HEK293T (cell line): Measurements from ENCODE around the gene HDAC11.
"Not testable (repeated sequence)": the region's sequence is repeated elsewhere in the genome, so short reads cannot be mapped to it uniquely, and the experiment has no call there.

ENCODE experiments used
- CTCF ChIA-PET: fragments of 350-600 bp; formaldehyde crosslinking; extraction: SDS; loops from one replicate; lab custom pipeline; 2021; ENCODE audit warnings: antibody characterized with exemption, inconsistent platforms; lab: Yijun Ruan, JAX
- POLR2A ChIA-PET: fragments of 350-600 bp; formaldehyde crosslinking; extraction: SDS; loops from one replicate; lab custom pipeline; 2020; ENCODE audit warnings: antibody characterized with exemption, inconsistent platforms; lab: Yijun Ruan, JAX
- DNase-seq: peaks from one replicate; pipeline ENCODE4 v3.0.0; 2012; ENCODE audit warnings: mixed read lengths; ENCODE audit errors: extremely low spot score
- ARNT ChIP-seq: fragments of 450-650 bp; IDR thresholded peaks from 2 replicates; pipeline ENCODE4 v1.6.1; 2017; ENCODE audit warnings: mild to moderate bottlenecking
- BHLHE40 ChIP-seq: fragments of 450-650 bp; IDR thresholded peaks from 2 replicates; pipeline ENCODE4 v1.6.1; 2016; ENCODE audit warnings: mild to moderate bottlenecking, moderate library complexity, borderline replicate concordance
- CTBP1 ChIP-seq: fragments of 450-650 bp; IDR thresholded peaks from 2 replicates; pipeline ENCODE4 v1.6.1; 2016; ENCODE audit warnings: borderline replicate concordance
- ELF4 ChIP-seq: fragments of 450-650 bp; IDR thresholded peaks from 2 replicates; pipeline ENCODE4 v1.6.1; 2017; ENCODE audit warnings: antibody characterized with exemption
- FOXA1 ChIP-seq: fragments of 450-650 bp; IDR thresholded peaks from 2 replicates; pipeline ENCODE4 v1.6.1; 2016; ENCODE audit warnings: mild to moderate bottlenecking
- FOXK2 ChIP-seq: fragments of 450-650 bp; IDR thresholded peaks from 2 replicates; pipeline ENCODE4 v1.6.1; 2016; ENCODE audit warnings: mild to moderate bottlenecking
- FOXM1 ChIP-seq: fragments of 450-650 bp; IDR thresholded peaks from 2 replicates; pipeline ENCODE4 v1.6.1; 2017; ENCODE audit warnings: mild to moderate bottlenecking, borderline replicate concordance
- HDGF ChIP-seq: fragments of 450-650 bp; IDR thresholded peaks from 2 replicates; pipeline ENCODE4 v1.6.1; 2017; ENCODE audit warnings: antibody characterized with exemption, borderline replicate concordance
- L3MBTL2 ChIP-seq: fragments of 450-650 bp; conservative IDR thresholded peaks from 2 replicates; pipeline ENCODE4 v1.6.1; 2016; ENCODE audit warnings: mild to moderate bottlenecking
- LEF1 ChIP-seq: fragments of 450-650 bp; IDR thresholded peaks from 2 replicates; pipeline ENCODE4 v1.6.1; 2017; ENCODE audit warnings: mild to moderate bottlenecking, borderline replicate concordance
- NFRKB ChIP-seq: fragments of 450-650 bp; IDR thresholded peaks from 2 replicates; pipeline ENCODE4 v1.6.1; 2016; ENCODE audit warnings: mild to moderate bottlenecking, moderate library complexity
- PKNOX1 ChIP-seq: fragments of 450-650 bp; IDR thresholded peaks from 2 replicates; pipeline ENCODE4 v1.6.1; 2016
- SP1 ChIP-seq: fragments of 450-650 bp; IDR thresholded peaks from 2 replicates; pipeline ENCODE4 v1.6.1; 2017
- SUZ12 ChIP-seq: fragments of 450-650 bp; IDR thresholded peaks from 2 replicates; pipeline ENCODE4 v1.6.1; 2016; ENCODE audit warnings: mild to moderate bottlenecking
- TARDBP ChIP-seq: fragments of 450-650 bp; IDR thresholded peaks from 2 replicates; pipeline ENCODE4 v1.6.1; 2016
- ZNF384 ChIP-seq: fragments of 450-650 bp; IDR thresholded peaks from 2 replicates; pipeline ENCODE4 v1.6.1; 2016

The HDAC11 gene

GRCh38 chr3:13484851-13485590 is 4.9 kb downstream of the HDAC11 start:
- CTCF ChIA-PET: interaction anchor here (1.5 to 1.8 kb wide), 2 partner anchors 163 to 164 kb away, joined by 7 to 8 read pairs; no protein-coding TSS in a partner anchor
- no peak for TF ChIP-seq ELF4
- TF ChIP-seq L3MBTL2: no peak
- no peak for TF ChIP-seq BHLHE40
- no peak for TF ChIP-seq SUZ12
- no peak for TF ChIP-seq NFRKB
- no peak for TF ChIP-seq TARDBP
- no peak for TF ChIP-seq CTBP1
- no peak for TF ChIP-seq SP1
- no peak for TF ChIP-seq ZNF384
- no peak for TF ChIP-seq HDGF
- no peak for TF ChIP-seq LEF1
- no peak for TF ChIP-seq FOXM1
- TF ChIP-seq FOXK2: no peak
- no peak for TF ChIP-seq PKNOX1
- no peak for TF ChIP-seq ARNT
- no peak for TF ChIP-seq FOXA1
- POLR2A ChIA-PET: no interaction called here
- no peak for DNase-seq

- POLR2A ChIA-PET, DNase-seq: not testable (repeated sequence)
- CTCF ChIA-PET: interaction anchor here (1.5 to 1.8 kb wide), 2 partner anchors 162 to 163 kb away, joined by 7 to 8 read pairs; no protein-coding TSS in a partner anchor
Observed at GRCh38 chr3:13485630-13486562, 5.8 kb downstream of the HDAC11 start.

GRCh38 chr3:13487403-13487802 is 7.3 kb downstream of the HDAC11 start:
- ChIA-PET CTCF (interaction anchor here (0.6 to 1.5 kb wide), 3 partner anchors 26 to 164 kb away, joined by 3 to 4 read pairs (median 4); no protein-coding TSS in a partner anchor), POLR2A (no interaction called here)
- TF ChIP-seq FOXA1: no peak
- no peak for TF ChIP-seq SP1
- TF ChIP-seq L3MBTL2: no peak
- TF ChIP-seq SUZ12: no peak
- no peak for TF ChIP-seq ELF4
- no peak for TF ChIP-seq NFRKB
- no peak for DNase-seq

DNA sequence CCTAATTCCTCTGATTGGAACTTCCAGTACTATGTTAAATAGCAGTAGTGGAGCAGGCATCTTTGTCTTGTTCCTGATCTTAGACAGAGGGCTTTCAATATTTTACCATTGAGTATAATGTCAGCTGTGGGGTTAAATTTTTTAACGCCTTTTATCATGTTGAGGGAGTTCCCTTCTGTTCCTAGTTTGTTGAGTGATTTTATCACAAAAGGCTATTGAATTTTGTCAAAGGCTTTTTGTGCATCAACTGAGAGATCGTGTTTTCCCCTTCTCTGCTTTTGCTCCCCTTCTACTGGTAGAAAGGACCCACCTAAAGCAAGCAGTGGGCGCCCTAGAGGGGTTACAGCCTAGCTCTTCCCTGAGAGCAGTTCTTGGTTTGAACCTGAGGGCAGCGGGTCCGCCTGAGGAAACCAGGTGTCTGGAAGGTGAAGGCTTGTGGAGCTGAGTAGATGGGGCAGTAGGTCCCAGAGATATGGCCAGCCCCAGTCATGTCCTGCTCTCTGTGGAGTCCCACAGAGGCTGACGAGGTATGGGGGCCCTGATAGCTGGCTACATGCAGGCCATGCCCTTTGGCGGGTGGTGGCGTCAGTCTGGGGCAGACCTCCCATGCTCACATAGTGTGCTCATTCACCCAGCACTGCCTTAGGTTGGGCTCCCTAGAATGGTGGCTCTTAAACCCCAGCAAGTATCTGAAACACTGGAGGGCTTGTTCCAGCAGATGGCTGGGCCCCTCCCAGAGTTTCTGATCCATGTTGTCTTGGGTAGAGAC is 11.3 kb downstream of the HDAC11 start:
- POLR2A ChIA-PET: no interaction called here
- DNase-seq: no peak
- no peak for TF ChIP-seq ELF4
- TF ChIP-seq SP1: no peak
- no peak for TF ChIP-seq FOXM1
- TF ChIP-seq ARNT: no peak
- TF ChIP-seq TARDBP: no peak
- no peak for TF ChIP-seq ZNF384
- no peak for TF ChIP-seq LEF1
- no peak for TF ChIP-seq HDGF
- no peak for TF ChIP-seq FOXK2
- TF ChIP-seq CTBP1: no peak
- CTCF ChIA-PET: interaction anchor here (0.9 kb wide), 1 partner anchor 160 kb away, joined by 3 read pairs; no protein-coding TSS in a partner anchor

DNA sequence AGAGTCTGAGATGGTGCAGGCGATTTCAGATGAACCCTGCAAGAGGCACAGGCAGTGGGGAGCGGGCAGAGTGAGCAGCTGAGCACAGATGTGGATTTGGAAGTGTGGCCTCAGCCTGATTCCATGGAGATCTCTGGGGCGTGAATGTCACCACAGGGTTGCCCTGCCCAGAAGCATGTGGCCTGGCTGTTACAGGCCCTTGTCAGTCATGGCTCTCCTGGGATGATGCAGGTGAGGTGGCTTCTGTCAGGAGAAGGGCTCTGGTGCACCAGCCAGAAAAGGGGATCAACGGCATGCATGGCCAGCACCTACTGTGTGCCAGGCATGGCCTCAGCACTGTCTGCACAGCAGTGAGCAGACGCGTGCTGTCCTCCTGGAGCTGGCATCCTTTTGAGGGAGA is 11.9 kb downstream of the HDAC11 start:
- DNase-seq: no peak
- CTCF ChIA-PET: interaction anchor here (0.9 kb wide), 1 partner anchor 159 kb away, joined by 3 read pairs; no protein-coding TSS in a partner anchor

GRCh38 chr3:13492976-13493866 is 13.1 kb downstream of the HDAC11 start:
- no peak for DNase-seq
- TF ChIP-seq FOXA1 (no peak), HDGF (no peak), PKNOX1 (no peak), FOXM1 (no peak), SUZ12 (no peak), ZNF384 (no peak), LEF1 (no peak), FOXK2 (no peak), SP1 (no peak), TARDBP (no peak), NFRKB (no peak), L3MBTL2 (no peak), ELF4 (no peak), CTBP1 (no peak), BHLHE40 (no peak), ARNT (no peak)
- ChIA-PET POLR2A (no interaction called here), CTCF (no interaction called here)

More for the DNA sequence above, 11.9 kb downstream of the HDAC11 start:
- POLR2A ChIA-PET: no interaction called here
- TF ChIP-seq SP1 (no peak), L3MBTL2 (no peak), BHLHE40 (no peak), NFRKB (no peak), ZNF384 (no peak), ELF4 (no peak)
